Measurements from ENCODE around the gene SCGB1C2. TPM values are rescaled to one million over a fixed set of nuclear protein-coding genes. Genes with fewer than 3 reads are reported as not detected.

Gene SCGB1C2
- total RNA-seq, 2 donors from 2014 or later, result not detected

GRCh38 chr17:148757-149156 lies 11.4 kb downstream of the SCGB1C2 start:
- Histone ChIP-seq H3K4me3 (no peak overlapping the region), H3K27me3 (replicated peaks; ENCODE audit: insufficient read depth) (no peaks in the 10 kb centered on the region), H3K27ac (no peak overlapping the region), H3K9me3 (no peaks in the 10 kb centered on the region), H3K4me1 (ENCODE audit: control insufficient read depth in 1 of 2, low read depth in 2 of 2) (no peaks in the 10 kb centered on the region), H3K36me3 (no peaks in the 10 kb centered on the region)
- TF ChIP-seq, protein P1, sequence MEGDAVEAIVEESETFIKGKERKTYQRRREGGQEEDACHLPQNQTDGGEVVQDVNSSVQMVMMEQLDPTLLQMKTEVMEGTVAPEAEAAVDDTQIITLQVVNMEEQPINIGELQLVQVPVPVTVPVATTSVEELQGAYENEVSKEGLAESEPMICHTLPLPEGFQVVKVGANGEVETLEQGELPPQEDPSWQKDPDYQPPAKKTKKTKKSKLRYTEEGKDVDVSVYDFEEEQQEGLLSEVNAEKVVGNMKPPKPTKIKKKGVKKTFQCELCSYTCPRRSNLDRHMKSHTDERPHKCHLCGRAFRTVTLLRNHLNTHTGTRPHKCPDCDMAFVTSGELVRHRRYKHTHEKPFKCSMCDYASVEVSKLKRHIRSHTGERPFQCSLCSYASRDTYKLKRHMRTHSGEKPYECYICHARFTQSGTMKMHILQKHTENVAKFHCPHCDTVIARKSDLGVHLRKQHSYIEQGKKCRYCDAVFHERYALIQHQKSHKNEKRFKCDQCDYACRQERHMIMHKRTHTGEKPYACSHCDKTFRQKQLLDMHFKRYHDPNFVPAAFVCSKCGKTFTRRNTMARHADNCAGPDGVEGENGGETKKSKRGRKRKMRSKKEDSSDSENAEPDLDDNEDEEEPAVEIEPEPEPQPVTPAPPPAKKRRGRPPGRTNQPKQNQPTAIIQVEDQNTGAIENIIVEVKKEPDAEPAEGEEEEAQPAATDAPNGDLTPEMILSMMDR (IDR thresholded peaks at IDR 0.05), result no peak
- DNase-seq (ENCODE audit: low spot score), result no peak
- ATAC-seq (ENCODE audit: insufficient number of reproducible peaks, low FRiP score, low read depth), result no peak

GRCh38 chr17:149231-149630 lies 11.9 kb downstream of the SCGB1C2 start:
- H3K36me3 ChIP-seq, result no peaks in the 10 kb centered on the region
- ATAC-seq (ENCODE audit: insufficient number of reproducible peaks, low FRiP score, low read depth), result no peak
- no peak for DNase-seq (ENCODE audit: low spot score)
- no peak overlapping the region for H3K4me3 ChIP-seq
- H3K4me1 ChIP-seq (ENCODE audit: control insufficient read depth in 1 of 2, low read depth in 2 of 2), result no peaks in the 10 kb centered on the region
- no peaks in the 10 kb centered on the region for H3K9me3 ChIP-seq
- no peak overlapping the region for H3K27ac ChIP-seq
- TF ChIP-seq, protein P1 (IDR thresholded peaks at IDR 0.05), result no peak
- no peaks in the 10 kb centered on the region for H3K27me3 ChIP-seq (replicated peaks; ENCODE audit: insufficient read depth)

- DNase-seq (ENCODE audit: low spot score), result no peak
- Histone ChIP-seq H3K27ac (no peak overlapping the region), H3K9me3 (no peaks in the 10 kb centered on the region), H3K4me1 (ENCODE audit: control insufficient read depth in 1 of 2, low read depth in 2 of 2) (no peaks in the 10 kb centered on the region), H3K36me3 (no peaks in the 10 kb centered on the region), H3K27me3 (replicated peaks; ENCODE audit: insufficient read depth) (no peaks in the 10 kb centered on the region), H3K4me3 (no peak overlapping the region)
- TF ChIP-seq, protein P1 (IDR thresholded peaks at IDR 0.05), result no peak
- no peak for ATAC-seq (ENCODE audit: insufficient number of reproducible peaks, low FRiP score, low read depth)
Observed at GRCh38 chr17:149897-150584, 12.7 kb downstream of the SCGB1C2 start.

DNA sequence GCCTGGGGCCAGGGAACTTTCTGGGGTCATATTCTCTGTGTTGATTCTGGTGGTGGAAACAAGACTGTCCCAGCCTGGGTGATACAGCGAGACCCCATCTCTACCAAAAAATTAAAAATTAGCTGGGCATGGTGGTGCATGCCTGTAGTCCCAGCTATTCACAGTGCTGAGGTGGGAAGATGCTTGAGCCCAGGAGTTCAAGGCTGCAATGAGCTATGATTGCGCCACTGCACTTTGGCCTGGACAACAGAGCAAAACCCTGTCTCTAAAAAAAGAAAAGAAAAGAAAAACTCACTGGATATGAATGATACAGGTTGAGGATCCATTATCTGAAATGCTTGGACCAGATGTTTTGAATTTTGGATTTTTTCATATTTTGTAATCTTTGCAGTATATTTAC lies 13.6 kb downstream of the SCGB1C2 start:
- no peak for ATAC-seq (ENCODE audit: insufficient number of reproducible peaks, low FRiP score, low read depth)

More for the DNA sequence above, 13.6 kb downstream of the SCGB1C2 start:
- Histone ChIP-seq H3K27me3 (replicated peaks; ENCODE audit: insufficient read depth) (no peaks in the 10 kb centered on the region), H3K27ac (no peak overlapping the region), H3K4me1 (ENCODE audit: control insufficient read depth in 1 of 2, low read depth in 2 of 2) (no peaks in the 10 kb centered on the region), H3K9me3 (no peaks in the 10 kb centered on the region), H3K4me3 (no peak overlapping the region), H3K36me3 (no peaks in the 10 kb centered on the region)
- TF ChIP-seq, protein P1 (IDR thresholded peaks at IDR 0.05), result no peak
- DNase-seq (ENCODE audit: low spot score), result no peak
